DND-41 (cell line): ENCODE results near the gene ASB13.

ENCODE experiments used
- ATAC-seq: fragments of 200-7000 bp; cut with Tn5 transposase; 3 replicates; pipeline ENCODE4 v1.9.1; 2021; ENCODE audit warnings: low read depth; ENCODE audit not compliant: insufficient read depth
- DNase-seq: peaks from one replicate; pipeline ENCODE4 v3.0.0-alpha.2; 2020
- H2AFZ ChIP-seq: 2 replicates; pipeline ENCODE4 v1.6.0; 2012; ENCODE audit warnings: low read depth, low read length
- H3K27ac ChIP-seq: 2 replicates; pipeline ENCODE4 v1.5.1; 2012; ENCODE audit warnings: low read length, inconsistent platforms
- H3K27me3 ChIP-seq: fragments of 200-600 bp; sonication (generic); 2 replicates; pipeline ENCODE4 v1.6.0; 2012; ENCODE audit warnings: low read length, mild to moderate bottlenecking, inconsistent platforms; ENCODE audit not compliant: insufficient read depth, poor library complexity
- H3K36me3 ChIP-seq: 2 replicates; pipeline ENCODE4 v1.5.1; 2012; ENCODE audit warnings: low read length, inconsistent platforms; ENCODE audit not compliant: insufficient read depth
- H3K4me1 ChIP-seq: 2 replicates; pipeline ENCODE4 v1.5.1; 2012; ENCODE audit warnings: mild to moderate bottlenecking, low read length; ENCODE audit not compliant: insufficient read depth
- H3K4me2 ChIP-seq: 2 replicates; pipeline ENCODE4 v1.6.0; 2012; ENCODE audit warnings: mild to moderate bottlenecking, moderate library complexity, low read length, inconsistent platforms; ENCODE audit not compliant: insufficient read depth
- H3K4me3 ChIP-seq, 2 experiments: fragments of 200-600 bp in 1 of 2; shearing (Covaris generic) in 1 of 2; 2 replicates each; pipeline ENCODE4 v1.5.1; 2012 to 2016; ENCODE audit warnings: inconsistent platforms in 2 of 2, low read length in 2 of 2, mild to moderate bottlenecking in 2 of 2, low read depth in 1 of 2, moderate library complexity in 1 of 2
- H3K79me2 ChIP-seq: 2 replicates; pipeline ENCODE4 v1.6.0; 2012; ENCODE audit warnings: low read length, inconsistent platforms; ENCODE audit not compliant: insufficient read depth
- H3K9ac ChIP-seq: 2 replicates; pipeline ENCODE4 v1.6.0; 2012; ENCODE audit warnings: low read depth, mild to moderate bottlenecking, inconsistent platforms, low read length, moderate library complexity
- H3K9me3 ChIP-seq: 2 replicates; pipeline ENCODE4 v1.5.1; 2012; ENCODE audit warnings: low read length, moderate library complexity, mild to moderate bottlenecking, inconsistent platforms; ENCODE audit not compliant: insufficient read depth, severe bottlenecking
- H4K20me1 ChIP-seq: 2 replicates; pipeline ENCODE4 v1.6.0; 2012; ENCODE audit warnings: low read length; ENCODE audit not compliant: insufficient read depth
- CTCF ChIP-seq: IDR thresholded peaks from 2 replicates; pipeline ENCODE4 v1.5.1; 2012; ENCODE audit warnings: borderline replicate concordance, low read length, moderate library complexity, mild to moderate bottlenecking; ENCODE audit not compliant: poor library complexity, severe bottlenecking; ENCODE audit errors: extremely low read depth
- EZH2 ChIP-seq: IDR thresholded peaks from 3 replicates; pipeline ENCODE4 v1.6.1; 2012; ENCODE audit warnings: borderline replicate concordance, low read depth, mild to moderate bottlenecking, moderate library complexity, low read length, inconsistent platforms; ENCODE audit not compliant: severe bottlenecking

ASB13 gene

GRCh38 chr10:5608608-5609220 is 57.7 kb downstream of the ASB13 start:
- no peaks in the 10 kb centered on the region for H3K4me1 ChIP-seq
- H3K27me3 ChIP-seq = no peaks in the 10 kb centered on the region
- H4K20me1 ChIP-seq = no peaks in the 10 kb centered on the region
- no peak overlapping the region for H3K4me2 ChIP-seq
- H3K9ac ChIP-seq = no peak overlapping the region
- no peak overlapping the region for H2AFZ ChIP-seq
- H3K36me3 ChIP-seq = no peaks in the 10 kb centered on the region
- ATAC-seq = no peak
- no peak for DNase-seq
- H3K79me2 ChIP-seq = no peaks in the 10 kb centered on the region
- TF ChIP-seq EZH2 = no peak
- TF ChIP-seq CTCF = no peak
- no peak overlapping the region for H3K27ac ChIP-seq
- no peaks in the 10 kb centered on the region for H3K9me3 ChIP-seq
- H3K4me3 ChIP-seq = no peak overlapping the region

GRCh38 chr10:5607594-5607993 is 58.8 kb downstream of the ASB13 start:
- no peak for TF ChIP-seq CTCF
- TF ChIP-seq EZH2 = no peak
- H3K27me3 ChIP-seq = no peaks in the 10 kb centered on the region
- no peak overlapping the region for H3K4me2 ChIP-seq
- H3K4me3 ChIP-seq = no peak overlapping the region
- no peaks in the 10 kb centered on the region for H4K20me1 ChIP-seq
- no peak for ATAC-seq
- H3K9ac ChIP-seq = no peak overlapping the region
- no peaks in the 10 kb centered on the region for H3K79me2 ChIP-seq
- no peaks in the 10 kb centered on the region for H3K36me3 ChIP-seq
- H3K9me3 ChIP-seq = no peaks in the 10 kb centered on the region
- no peaks in the 10 kb centered on the region for H3K4me1 ChIP-seq
- DNase-seq = no peak
- no peak overlapping the region for H2AFZ ChIP-seq
- H3K27ac ChIP-seq = no peak overlapping the region

GRCh38 chr10:5606864-5607263 is 59.5 kb downstream of the ASB13 start:
- no peak overlapping the region for H3K4me3 ChIP-seq
- H3K79me2 ChIP-seq = no peaks in the 10 kb centered on the region
- no peak overlapping the region for H3K9ac ChIP-seq
- no peaks in the 10 kb centered on the region for H3K36me3 ChIP-seq
- H3K9me3 ChIP-seq = no peaks in the 10 kb centered on the region
- H2AFZ ChIP-seq = no peak overlapping the region
- no peak for ATAC-seq
- H3K27ac ChIP-seq = no peak overlapping the region
- no peaks in the 10 kb centered on the region for H3K4me1 ChIP-seq
- no peak for DNase-seq
- no peaks in the 10 kb centered on the region for H3K27me3 ChIP-seq
- no peaks in the 10 kb centered on the region for H4K20me1 ChIP-seq
- H3K4me2 ChIP-seq = no peak overlapping the region
- TF ChIP-seq CTCF (no peak), EZH2 (no peak)

- no peak overlapping the region for H3K4me2 ChIP-seq
- H3K9me3 ChIP-seq = no peaks in the 10 kb centered on the region
- no peak overlapping the region for H3K4me3 ChIP-seq
- TF ChIP-seq CTCF (no peak), EZH2 (no peak)
- no peak overlapping the region for H3K9ac ChIP-seq
- no peaks in the 10 kb centered on the region for H3K36me3 ChIP-seq
- no peak overlapping the region for H3K27ac ChIP-seq
- H3K27me3 ChIP-seq = no peaks in the 10 kb centered on the region
- H2AFZ ChIP-seq = no peak overlapping the region
- no peaks in the 10 kb centered on the region for H3K79me2 ChIP-seq
- no peaks in the 10 kb centered on the region for H3K4me1 ChIP-seq
- no peak for ATAC-seq
- no peak for DNase-seq
- no peaks in the 10 kb centered on the region for H4K20me1 ChIP-seq
These were observed 60.1 kb downstream of the ASB13 start for GRCh38 chr10:5606321-5606720.
